ENCODE data around the gene CCDC137.

DNA sequence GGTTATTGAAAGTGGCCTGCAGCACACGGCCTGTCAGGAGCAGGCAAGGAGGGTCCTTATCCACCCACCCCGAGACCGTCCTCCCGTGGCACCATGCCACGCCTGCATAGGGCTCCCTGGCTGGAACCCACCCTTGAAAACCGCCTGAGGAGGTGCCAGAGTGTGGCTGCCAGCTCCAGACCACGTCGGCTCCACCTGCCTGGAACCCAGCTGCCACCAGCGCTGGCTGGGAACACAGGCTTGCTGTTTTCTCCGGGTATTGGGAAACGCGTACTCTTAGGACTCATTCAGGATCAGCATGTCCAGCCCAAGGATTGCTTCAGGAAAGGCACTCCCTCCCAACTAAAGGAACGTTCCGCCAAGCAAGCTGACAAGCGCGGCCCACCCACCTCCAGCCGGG is 10.4 kb downstream of the CCDC137 start:
- TF ChIP-seq, protein P1, sequence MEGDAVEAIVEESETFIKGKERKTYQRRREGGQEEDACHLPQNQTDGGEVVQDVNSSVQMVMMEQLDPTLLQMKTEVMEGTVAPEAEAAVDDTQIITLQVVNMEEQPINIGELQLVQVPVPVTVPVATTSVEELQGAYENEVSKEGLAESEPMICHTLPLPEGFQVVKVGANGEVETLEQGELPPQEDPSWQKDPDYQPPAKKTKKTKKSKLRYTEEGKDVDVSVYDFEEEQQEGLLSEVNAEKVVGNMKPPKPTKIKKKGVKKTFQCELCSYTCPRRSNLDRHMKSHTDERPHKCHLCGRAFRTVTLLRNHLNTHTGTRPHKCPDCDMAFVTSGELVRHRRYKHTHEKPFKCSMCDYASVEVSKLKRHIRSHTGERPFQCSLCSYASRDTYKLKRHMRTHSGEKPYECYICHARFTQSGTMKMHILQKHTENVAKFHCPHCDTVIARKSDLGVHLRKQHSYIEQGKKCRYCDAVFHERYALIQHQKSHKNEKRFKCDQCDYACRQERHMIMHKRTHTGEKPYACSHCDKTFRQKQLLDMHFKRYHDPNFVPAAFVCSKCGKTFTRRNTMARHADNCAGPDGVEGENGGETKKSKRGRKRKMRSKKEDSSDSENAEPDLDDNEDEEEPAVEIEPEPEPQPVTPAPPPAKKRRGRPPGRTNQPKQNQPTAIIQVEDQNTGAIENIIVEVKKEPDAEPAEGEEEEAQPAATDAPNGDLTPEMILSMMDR (IDR thresholded peaks at IDR 0.05; ENCODE audit: low read length): no peak
- TF ChIP-seq EZH2 (IDR thresholded peaks at IDR 0.05; ENCODE audit: borderline replicate concordance, low read length): no peak
